Activated naive CD4-positive, alpha-beta T cell treated with Interleukin-2 at 50 U/mL for 16 hours (primary cell): ENCODE results near the gene TAF6L.
"Not testable (repeated sequence)": the region's sequence is repeated elsewhere in the genome, so short reads cannot be mapped to it uniquely, and the experiment has no call there.

ENCODE experiments used
- DNase-seq: peaks from one replicate; pipeline ENCODE4 v3.0.0-alpha.2; 2020

TAF6L gene

DNA sequence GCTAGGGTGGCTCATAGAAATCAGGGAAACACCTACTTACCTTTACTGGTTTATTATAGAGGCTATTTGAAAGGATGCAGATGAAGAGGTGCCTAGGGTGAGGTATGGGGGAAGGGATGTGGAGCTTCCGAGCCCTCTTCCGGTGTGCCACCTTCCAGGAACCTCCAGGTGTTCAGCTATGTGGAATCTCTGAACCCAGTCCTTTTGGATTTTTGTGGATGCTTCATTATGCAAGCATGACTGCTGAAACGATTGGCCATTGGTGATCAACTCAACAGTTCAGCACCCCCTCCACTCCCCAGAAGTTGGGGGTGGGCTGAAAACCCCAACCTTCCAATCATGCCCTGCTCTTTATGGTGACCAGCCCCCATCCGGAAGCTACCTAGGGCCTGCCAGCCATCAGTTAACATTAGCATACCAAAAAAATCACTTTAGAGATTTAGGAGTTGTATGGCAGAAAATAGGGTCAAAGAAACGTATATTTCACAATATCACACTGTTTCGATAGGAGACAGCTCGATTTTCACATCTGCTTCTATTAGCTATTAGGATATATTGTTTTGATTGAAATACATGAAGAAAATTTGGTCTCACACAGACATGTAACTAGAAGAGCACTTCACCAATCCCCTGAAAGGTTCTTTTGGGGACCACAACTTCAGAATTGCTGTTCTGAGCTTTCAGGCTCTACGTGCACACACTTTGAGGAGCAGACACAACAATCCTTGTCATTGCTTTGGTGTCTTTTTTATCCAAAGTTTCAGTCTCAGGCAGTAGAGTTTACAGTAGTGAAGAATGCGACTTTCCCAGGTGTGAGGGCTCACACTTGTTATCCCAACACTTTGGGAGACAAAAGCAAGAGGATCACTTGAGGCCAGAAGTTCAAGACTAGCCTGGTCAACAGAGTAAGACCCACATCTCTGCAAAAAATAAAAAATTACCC is 13.1 kb upstream of the TAF6L start:
- no peak for DNase-seq

DNA sequence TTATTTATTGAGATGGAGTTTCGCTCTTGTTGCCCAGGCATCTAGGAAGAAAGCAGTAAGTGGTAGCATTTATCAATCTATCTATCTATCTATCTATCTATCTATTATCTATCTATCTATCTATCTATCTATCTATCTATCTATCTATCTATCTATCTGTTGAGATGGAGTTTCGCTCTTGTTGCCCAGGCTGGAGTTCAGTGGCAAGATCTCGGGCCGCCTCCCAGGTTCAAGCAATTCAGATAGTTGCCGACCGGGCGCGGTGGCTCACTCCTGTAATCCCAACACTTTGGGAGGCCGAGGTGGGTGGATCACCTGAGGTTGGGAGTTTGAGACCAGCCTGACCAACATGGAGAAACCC is 10.3 kb upstream of the TAF6L start:
- not testable (repeated sequence) for DNase-seq

DNA sequence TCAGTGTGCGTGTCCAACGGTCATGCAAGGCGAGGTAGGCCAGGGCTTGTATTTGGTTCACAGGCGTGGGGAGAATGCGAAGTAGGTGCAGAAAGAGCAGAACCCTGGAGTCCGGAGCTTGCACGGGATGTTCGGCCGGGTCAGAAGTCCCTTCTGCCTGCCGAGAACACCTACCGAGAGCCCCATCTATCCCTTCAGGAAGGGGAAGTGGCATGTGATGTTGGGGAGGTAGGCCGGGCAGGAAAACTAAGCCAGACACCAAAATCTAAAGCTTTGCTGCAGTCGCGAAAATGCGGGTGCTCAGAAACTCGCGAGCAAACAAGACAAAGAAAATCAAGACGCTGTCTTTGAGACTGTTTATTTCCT is 435 bp upstream of the TAF6L start:
- DNase-seq = no peak

DNA sequence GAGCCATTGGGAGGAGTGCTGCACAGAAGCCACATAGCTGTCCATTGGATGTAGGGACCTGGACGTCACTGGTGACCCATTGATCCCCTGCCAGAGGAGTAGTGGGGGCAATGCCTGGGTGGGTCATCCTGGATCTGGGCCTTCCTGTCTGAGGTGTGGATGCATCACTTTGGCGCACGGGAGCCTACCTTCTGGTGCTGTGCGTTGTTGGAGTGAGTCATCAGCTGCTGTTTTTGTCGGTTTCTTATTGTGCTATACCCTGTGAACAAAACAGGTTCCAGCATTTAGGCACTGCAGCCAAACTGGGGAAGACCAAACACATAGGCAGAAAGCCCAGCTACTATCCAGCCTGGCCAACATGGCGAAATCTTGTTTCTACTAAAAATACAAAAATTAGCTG is 3.2 kb downstream of the TAF6L start:
- no peak for DNase-seq

DNA sequence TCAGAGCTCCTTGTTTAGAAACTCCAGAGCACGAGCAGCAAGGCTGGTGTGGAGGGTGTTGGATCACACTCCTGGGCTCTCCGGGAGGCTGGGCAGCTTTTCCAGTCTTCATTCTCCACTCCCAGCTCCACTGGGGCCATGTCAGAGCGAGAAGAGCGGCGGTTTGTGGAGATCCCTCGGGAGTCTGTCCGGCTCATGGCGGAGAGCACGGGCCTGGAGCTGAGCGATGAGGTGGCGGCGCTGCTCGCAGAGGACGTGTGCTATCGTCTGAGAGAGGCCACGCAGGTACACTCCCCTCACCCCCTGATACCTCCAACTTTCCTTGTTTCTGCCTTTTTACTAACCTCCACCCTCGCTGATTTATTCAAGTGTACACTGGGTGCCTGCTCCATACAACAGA is 4.5 kb downstream of the TAF6L start:
- no peak for DNase-seq

DNA sequence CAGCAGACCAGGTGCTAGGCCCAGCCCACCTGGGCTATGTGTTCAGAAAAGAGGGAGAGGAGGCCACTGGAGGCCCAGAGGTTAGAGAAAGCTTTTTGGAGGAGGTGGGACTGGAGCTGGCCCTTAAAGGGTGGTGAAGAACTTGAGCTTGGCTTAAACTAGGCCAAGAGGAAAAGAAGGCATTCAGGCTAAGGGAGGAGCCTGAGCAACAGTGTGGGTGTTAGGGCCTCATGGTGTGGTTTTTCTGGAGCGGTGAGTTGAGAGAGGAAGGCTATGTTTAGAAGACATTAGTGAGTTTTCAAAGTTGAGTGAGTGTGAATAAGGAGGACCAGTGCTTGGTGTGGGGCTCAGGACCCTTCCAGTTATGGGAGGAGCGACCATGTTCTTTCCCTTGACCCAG is 6.2 kb downstream of the TAF6L start:
- no peak for DNase-seq

DNA sequence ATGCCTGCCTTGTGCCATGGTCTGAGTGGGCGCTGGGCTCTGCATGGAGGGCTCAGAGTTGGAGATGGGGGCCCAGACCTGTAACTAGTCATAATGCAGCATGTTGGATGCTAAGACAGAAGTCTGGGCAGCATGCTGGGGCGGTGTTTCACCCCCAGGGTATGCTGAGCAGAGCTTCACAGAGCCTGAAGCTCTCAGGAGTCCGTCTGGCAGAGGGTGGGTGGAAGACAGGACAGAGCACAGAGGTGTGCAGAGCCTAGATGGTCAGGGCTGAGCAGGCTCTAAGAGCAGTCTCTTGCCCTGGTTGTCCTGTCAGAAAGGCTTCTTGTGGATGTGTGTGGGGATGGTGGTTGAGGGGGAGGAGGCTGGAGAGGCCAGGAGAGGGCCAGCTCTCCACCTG is 7.2 kb downstream of the TAF6L start:
- no peak for DNase-seq

DNA sequence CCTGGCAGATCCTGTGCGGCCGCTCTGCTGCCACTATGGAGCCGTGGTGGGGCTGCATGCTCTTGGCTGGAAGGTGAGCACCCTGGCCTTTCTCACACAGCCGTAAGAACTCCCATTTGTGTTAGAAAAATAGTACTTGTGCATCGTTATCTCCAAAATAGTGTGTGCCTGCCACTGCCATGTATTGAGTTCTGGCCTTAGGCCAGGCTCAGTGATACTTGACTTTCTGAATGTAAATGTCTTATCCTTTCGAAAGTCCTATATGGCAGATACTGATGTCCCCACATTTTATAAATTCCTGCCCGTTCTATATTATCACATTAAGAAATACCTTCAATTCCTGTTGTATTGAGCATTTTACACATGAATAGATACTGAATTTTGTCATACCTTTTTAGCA is 11.6 kb downstream of the TAF6L start:
- DNase-seq = no peak

DNA sequence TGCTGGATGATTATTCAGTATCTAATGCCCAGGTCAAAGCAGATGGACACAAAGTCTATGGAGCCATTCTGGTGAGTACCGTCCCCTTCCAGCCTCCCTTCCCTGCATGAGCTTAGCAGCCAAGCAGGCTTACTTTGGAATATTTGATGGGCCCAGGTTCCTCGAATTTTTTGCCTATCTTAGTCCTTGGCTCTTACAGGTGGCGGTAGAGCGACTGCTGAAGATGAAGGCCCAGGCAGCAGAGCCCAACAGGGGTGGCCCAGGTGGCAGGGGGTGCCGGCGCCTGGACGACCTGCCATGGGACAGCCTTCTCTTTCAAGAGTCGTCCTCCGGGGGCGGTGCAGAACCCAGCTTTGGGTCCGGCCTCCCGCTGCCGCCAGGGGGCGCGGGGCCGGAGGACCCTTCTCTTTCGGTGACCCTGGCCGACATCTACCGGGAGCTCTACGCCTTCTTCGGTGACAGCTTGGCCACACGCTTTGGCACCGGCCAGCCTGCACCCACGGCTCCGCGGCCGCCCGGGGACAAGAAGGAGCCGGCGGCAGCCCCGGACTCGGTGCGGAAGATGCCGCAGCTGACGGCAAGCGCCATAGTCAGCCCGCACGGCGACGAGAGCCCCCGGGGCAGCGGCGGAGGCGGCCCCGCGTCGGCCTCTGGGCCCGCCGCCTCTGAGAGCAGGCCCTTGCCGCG is 15.3 kb downstream of the TAF6L start:
- peak; percentile 87 for DNase-seq

DNA sequence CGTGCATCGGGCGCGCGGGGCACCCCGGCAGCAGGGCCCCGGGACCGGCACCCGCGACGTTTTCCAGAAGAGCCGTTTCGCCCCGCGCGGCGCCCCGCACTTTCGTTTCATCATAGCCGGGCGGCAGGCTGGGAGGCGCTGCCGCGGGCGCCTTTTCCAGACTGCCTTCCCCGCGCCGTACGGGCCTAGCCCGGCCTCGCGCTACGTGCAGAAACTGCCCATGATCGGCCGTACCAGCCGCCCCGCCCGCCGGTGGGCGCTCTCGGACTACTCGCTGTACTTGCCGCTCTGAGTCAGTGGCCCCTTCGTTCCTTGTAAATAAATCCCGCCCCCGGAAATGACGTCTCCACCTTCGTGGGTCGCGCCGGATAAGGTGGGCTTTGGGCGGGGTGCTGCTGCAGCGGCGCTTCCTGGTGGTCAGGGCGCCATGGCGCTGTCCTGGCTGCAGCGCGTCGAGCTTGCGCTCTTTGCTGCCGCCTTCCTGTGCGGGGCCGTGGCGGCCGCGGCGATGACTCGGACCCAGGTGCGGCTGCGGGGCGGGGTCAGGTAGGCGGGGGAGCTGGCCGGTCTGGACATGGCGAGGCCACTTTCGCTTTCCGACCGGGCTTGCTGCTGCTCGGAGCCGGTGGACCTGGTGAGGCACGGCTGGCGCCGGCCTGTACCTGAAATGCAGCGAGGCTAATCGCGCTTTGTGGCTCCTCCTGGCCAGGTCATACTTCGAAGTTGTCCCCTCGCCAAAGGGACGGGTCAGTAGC is 16.0 kb downstream of the TAF6L start, which contains the start of gene TMEM179B:
Gene TMEM179B (plus strand): TSS at position 398 of the 755 bp plus-strand sequence. CDS start 30 bp downstream, at position 428.
- peak; percentile 97 for DNase-seq

DNA sequence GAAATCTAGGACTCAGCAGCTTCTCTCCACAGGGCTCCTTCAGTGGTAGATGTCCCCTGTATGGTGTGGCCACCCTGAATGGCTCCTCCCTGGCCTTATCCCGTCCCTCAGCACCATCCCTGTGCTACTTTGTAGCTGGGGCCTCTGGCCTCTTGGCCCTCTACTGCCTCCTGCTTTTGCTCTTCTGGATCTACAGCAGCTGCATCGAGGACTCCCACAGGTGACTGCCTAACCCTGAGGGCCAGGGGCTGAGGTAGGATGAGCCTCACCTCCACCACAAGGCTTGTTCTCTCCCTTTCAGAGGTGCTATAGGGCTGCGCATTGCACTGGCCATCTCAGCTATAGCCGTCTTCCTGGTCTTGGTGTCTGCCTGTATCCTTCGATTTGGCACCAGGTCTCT is 17.8 kb downstream of the TAF6L start:
- DNase-seq = no peak

DNA sequence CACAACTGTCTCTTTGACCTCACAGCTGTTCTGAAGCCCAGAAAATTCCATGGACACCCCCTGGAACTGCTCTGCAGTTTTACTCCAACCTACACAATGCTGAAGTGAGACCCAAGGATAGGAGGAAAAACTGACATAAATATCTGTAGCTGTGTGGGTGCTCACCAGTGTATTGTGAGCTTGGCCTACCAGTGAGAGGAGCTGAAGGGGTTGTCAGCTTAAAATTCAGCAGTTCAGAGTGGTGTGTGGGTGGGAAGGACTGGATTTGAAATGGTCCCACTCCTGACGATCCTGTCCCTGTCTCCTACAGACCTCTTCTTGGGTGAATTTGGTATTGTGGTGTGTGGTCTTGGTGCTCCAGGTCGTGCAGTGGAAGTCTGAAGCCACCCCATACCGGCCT is 18.4 kb downstream of the TAF6L start:
- DNase-seq = no peak

DNA sequence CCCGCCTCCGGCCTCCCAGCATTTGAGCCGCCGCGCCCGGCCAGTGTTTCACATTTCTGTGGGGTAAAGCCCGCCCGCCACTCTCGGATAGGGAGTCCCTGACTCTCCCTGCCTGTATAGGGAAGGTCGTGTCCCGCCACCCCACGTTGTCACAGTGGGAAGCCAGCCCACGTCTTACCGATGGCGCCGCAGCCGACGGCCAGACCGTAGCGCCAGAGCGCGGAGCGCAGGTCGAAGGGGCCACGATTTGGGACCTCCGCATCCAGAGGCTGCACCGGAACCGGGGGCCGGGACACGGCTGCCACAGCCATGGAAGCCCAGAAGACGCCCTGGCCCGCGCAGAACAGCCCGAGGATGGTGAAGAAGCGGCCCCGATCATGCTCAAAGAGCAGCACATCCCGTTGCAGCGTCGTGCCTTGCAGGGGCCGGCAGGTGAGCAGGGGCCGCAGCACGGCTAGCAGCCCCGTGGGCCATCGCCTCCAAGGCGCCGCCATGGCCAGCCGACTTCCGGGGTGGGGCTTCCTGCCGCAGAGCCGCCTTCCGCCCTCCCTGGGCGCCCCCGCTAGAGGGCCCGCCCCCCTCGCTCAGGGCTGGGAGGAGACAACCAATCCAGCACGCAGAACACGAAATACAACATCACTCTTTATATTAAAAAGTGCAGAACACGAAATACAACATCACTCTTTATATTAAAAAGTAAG is 20.5 kb downstream of the TAF6L start, which contains the start of gene TMEM223:
Gene TMEM223 (minus strand): TSS at position 506 of the 701 bp plus-strand sequence. CDS start 12 bp downstream, at position 494.
- DNase-seq = peak; percentile 93

DNA sequence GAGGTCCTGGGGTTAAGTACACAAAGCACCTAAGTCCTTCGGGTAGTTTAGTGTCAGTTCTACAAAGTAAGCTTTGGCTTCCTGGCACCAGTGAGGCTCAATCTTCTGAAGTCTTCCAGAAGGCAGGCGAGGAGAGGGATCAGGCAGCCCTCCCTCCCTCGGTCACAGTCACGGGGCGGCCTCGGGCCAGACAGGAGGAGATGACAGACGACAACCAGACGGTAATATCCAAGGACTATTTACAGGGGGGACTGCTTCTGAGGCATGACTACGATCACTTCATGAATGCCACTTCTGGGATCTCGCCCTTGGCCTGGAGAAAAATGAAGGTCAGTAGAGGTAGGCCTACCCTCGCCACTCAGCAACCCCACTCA is 21.0 kb downstream of the TAF6L start:
- DNase-seq = no peak

DNA sequence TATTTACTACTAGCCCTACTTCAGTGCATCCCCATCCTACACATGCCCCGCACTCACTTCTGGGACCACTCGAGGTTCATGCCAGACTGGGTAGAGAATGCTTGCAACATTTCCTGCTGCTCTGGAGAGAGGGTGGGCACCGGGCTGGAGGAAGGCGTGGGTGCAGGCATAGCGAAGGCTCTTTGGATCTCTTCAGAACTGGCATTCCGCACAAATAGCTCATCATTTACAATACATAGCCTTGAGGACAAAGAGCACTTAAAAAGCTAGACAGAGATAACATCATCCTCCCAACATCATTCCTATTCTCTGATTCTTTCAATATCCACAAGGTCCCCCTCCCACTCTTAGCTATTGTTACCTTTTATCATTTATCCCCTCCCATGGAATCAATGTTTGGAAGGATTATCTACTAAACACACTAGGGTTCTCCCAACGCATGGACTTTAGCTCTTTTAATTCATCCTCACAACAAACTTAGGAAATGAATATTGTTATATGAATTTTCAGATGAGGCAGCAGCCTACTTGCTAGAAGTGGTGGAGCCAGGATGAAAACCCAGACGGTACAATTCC is 23.1 kb downstream of the TAF6L start:
- no peak for DNase-seq

DNA sequence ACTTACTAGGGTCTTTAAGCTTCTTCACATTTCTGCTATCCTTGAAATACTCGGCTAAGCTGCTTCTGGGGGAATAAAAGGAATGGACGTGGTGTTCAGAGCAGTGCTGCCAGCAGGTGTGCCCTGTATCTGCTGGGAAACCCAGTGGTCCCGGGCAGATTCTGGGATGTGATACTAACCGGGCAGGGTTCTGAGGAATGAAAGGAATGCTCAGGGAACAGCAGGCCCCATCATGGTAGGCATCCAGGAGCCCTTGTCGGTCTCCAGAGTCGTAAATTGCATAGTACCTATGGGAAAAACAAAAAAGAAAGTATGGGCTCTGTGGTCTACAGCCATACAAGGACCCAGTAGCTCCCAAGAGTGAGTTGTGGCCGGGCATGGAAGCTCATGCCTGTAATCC is 25.1 kb downstream of the TAF6L start:
- no peak for DNase-seq

DNA sequence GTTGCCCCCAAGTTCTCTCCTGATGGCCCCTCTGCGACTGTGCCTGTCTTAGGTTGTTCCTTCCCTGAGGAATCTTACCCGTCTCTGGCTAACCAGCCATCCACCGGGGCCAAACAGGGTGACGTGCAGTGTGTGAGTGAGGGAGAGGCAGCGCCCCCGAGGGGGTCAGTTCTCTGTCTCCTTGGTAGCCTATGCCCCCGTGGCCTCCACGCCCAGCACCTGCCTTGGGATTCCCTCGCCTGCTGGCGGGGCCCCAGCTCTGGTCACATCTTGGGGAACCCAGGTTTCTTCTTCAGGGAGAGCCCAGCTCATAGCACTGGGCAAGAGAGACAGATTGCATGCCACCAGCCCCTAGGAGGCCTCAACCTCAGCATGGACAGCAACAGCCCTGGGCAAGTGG is 28.3 kb downstream of the TAF6L start:
- no peak for DNase-seq

DNA sequence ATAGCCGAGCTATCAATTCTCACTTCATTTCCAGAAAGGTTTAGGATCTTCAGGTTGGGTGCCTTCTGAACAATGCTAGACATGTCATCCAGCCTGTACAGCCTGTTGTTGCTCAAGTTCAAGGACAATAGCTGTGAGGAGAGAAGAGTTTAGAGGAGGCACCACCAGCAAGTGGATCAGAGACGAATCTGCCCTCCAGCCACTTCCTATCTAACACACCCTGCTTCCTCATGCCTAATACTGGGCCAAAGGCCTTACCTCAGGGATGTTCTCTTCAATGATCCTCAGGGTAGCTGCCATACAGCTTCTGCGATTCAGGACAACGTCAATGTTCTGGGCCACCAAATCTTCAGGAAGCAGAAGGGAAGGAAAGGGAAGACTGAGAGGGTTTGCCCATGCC is 29.9 kb downstream of the TAF6L start:
- DNase-seq = no peak

DNA sequence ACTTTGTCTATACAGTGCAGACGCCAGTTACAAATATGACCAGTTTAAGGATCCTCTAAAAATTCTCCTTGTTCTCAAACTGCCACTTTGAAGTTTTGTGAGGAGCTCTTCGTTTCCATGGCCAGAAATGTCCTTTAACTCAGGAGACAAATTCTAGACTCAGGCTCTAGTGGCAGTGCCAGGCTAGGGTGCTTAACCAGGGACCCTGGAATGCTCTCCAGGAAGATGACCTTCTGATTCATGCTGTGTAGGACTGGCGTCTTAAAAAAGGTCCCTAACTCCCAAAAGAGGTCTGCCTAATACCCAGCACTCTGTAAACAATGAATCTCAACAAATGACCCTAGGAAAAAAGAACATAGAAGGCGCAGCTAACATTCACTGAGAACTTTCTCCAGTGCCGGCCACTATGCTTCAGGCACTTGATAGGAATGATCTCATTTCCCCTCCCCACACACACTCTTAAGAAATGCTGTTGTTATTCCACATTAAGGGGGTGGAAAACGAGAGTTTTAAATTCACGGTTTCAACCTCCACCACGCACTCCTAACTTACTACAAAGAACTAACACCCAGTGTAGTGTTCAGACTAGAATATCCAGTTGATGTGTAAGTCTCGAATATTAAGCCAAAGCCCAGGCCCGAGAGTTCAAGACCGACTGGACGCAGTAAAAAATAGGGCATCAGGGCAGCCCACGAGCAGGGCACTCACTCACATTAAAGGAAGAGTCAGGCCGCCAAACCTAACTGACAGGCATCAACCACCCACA is 33.3 kb downstream of the TAF6L start:
- no peak for DNase-seq

DNA sequence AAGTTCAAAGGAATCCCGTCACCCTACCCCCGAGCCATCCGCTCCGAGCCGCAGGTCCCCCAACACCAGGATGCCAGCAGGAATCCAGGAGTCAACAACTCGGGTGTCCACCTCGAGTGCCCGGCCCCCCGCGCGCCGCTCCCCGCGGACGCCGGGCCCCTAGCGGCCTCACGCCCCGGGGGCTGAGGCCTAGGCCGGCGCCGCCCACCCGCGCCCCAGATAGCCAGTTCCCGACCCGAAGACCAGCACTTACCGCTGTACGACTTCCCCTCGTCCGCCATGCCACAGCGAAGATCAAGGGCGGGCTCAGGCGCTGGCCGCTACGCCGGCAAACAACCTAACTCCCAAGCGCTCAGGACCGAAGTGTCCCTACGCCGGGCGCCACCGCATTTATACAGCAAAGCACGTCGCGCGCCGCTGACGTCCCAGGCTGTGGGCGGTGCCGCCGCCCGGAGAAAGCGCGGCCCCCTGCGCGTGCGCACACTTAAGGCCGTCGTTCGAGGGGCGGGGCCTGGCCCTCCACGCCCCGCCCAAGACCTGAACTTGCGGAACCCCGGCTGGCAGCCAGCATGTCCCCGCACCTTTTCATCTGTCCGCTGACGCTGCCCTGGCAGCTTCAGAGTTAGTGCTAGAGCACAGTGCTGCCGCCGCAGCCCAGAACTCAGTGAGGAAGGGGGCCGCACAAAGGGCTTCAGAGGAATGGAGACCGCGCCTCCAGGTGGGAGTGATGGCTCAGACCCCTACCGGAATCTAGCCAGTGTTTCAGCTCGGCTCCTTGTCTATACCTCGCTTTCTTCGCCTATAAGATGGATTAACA is 34.1 kb downstream of the TAF6L start, which contains the start of gene NXF1:
Gene NXF1 (minus strand): TSS at position 365 of the 817 bp plus-strand sequence. CDS start 84 bp downstream, at position 281.
- DNase-seq = peak; percentile 95
